HG02798 (cell line): ENCODE results near the gene BASP1.
A peak's percentile ranks its signal among the peaks of the same experiment; 100 is the strongest.
"Not testable (repeated sequence)": the region's sequence is repeated elsewhere in the genome, so short reads cannot be mapped to it uniquely, and the experiment has no call there.

ENCODE experiments used
- ATAC-seq: cut with Tn5 transposase; IDR thresholded peaks from one replicate; pipeline ENCODE4 v1.9.1; 2021; ENCODE audit warnings: mild to moderate bottlenecking; ENCODE audit not compliant: unreplicated experiment, poor library complexity

BASP1 gene

GRCh38 chr5:17311811-17312210, 94.4 kb downstream of the BASP1 start:
- not testable (repeated sequence) for ATAC-seq

DNA sequence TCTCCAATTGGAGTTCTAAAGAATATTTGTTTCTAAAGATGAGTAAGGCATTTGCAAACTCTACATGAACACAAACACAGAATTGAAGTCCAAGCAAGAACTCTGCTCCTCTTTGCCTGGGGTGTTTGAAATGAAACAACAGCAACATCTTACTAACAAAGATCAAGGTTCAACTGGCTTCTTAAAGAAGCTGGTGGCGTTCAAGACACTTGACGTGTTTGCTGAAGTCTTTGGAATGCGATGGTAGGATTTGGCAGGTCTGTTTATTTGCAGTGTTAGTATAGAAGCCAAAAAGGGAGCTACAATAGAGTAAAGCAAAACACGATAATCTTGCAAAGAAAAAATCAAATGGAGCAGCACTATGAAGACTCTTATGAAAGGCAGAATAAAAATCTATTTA, 94.9 kb downstream of the BASP1 start:
- no peak for ATAC-seq

- ATAC-seq, result peak; percentile 30
Measured at GRCh38 chr5:17314907-17315471, 97.6 kb downstream of the BASP1 start.

GRCh38 chr5:17315710-17316221, 98.3 kb downstream of the BASP1 start:
- ATAC-seq, result no peak

- peak; percentile 79 for ATAC-seq
Measured at GRCh38 chr5:17316970-17317459, 99.6 kb downstream of the BASP1 start.

- ATAC-seq, result peak; percentile 36
Measured at GRCh38 chr5:17317473-17317872, 100.0 kb downstream of the BASP1 start.

GRCh38 chr5:17319095-17319494, 101.7 kb downstream of the BASP1 start:
- ATAC-seq, result not testable (repeated sequence)

DNA sequence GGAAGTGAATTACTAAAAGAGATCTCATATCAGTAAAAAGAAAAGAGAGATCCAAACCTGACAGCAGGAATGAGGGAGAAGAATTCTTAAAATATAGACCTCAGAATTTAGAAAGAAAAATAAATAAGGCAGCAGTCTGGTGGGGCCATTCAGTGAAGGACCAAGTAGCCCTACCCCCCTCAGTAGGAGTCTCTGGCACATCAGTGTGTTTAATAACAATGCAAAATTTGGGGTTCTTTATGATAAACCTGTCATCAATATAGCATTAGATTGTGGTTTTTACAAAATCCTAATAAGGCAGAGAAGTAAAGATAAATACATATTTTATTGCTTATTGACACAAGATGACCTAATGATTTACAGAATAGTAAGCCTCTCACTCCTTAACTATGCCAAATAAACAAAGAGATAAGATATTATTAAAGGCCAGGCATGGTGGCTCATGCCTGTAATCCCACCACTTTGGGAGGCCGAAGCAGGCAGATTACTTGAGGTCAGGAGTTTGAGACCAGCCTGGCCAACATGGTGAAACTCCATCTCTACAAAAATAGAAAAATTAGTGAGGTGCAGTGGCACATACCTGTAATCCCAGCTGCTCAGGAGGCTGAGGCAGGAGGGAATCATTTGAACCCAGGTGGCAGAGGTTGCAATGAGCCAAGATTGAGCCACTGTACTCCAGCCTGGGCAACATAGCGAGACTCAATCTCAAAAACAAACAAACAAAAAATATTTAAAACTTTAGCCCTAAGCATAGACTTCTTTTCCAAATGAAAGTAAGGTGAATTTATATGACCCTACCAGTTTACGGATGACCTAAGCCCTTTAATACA, 108.6 kb downstream of the BASP1 start:
- no peak for ATAC-seq
